HFFc6 (cell line): ENCODE measurements around the gene FAM210A. TPM values are rescaled to one million over a fixed set of nuclear protein-coding genes. Genes with fewer than 3 reads are reported as not detected.

Source experiments
- DNase-seq: peaks from one replicate; pipeline ENCODE4 v3.0.0-alpha.2; 2018
- H3K27ac Mint-ChIP-seq: 2 replicates; pipeline ENCODE4 v1.8.0; 2020; ENCODE audit warnings: mild to moderate bottlenecking, mixed read lengths
- H3K27me3 Mint-ChIP-seq: 2 replicates; pipeline ENCODE4 v1.8.0; 2021; ENCODE audit warnings: mild to moderate bottlenecking, moderate library complexity, mixed read lengths; ENCODE audit not compliant: insufficient read depth
- H3K36me3 Mint-ChIP-seq: 2 replicates; pipeline ENCODE4 v1.8.0; 2021; ENCODE audit warnings: low read depth, mixed read lengths
- H3K4me1 Mint-ChIP-seq: 2 replicates; pipeline ENCODE4 v1.8.0; 2020; ENCODE audit warnings: low read depth, mixed read lengths
- H3K4me3 Mint-ChIP-seq: 2 replicates; pipeline ENCODE4 v1.8.0; 2020; ENCODE audit warnings: mild to moderate bottlenecking, moderate library complexity, mixed read lengths
- H3K9me3 Mint-ChIP-seq: 2 replicates; pipeline ENCODE4 v1.8.0; 2020; ENCODE audit warnings: mild to moderate bottlenecking, mixed read lengths
- CTCF ChIP-seq: fragments of 200-600 bp; sonication (generic); IDR thresholded peaks from 2 replicates; pipeline ENCODE4 v1.5.0; 2021; ENCODE audit warnings: antibody characterized with exemption, mild to moderate bottlenecking
- total RNA-seq, 6 experiments: library from RNA; stranded (reverse); fragmentation: NEBNext Ultra II Directional; extraction: Animal tissue kit (Norgen Biotek cat#: 25700); gene quantifications; 2 replicates in 1 of 6; 3 replicates in 5 of 6; pipeline ENCODE4 v1.2.3, GENCODE V29; 2021

Gene FAM210A
- total RNA-seq, 6 experiments from 2014 or later: 11.5 to 19.7 (median 13.0) TPM

GRCh38 chr18:13661779-13662256 lies 64.5 kb downstream of the FAM210A start:
- Mint-ChIP-seq H3K4me1 (peaks cover 5% of the 10 kb centered on the region; the same call in 1 of the 2 replicates), H3K36me3 (peaks cover 8% of the 10 kb centered on the region; the same call in 1 of the 2 replicates), H3K27ac (no peak overlapping the region), H3K4me3 (no peak overlapping the region), H3K27me3 (no peaks in the 10 kb centered on the region), H3K9me3 (no peaks in the 10 kb centered on the region)
- DNase-seq: no peak
- TF ChIP-seq CTCF: no peak

GRCh38 chr18:13661051-13661778 lies 65.1 kb downstream of the FAM210A start:
- Mint-ChIP-seq H3K36me3 (0 out of 2 replicates have a peak, but pooled peaks cover 4% of the 10 kb centered on the region), H3K27ac (no peak overlapping the region), H3K4me1 (peaks cover 5% of the 10 kb centered on the region; the same call in 1 of the 2 replicates), H3K4me3 (no peak overlapping the region), H3K27me3 (no peaks in the 10 kb centered on the region; the same call in 1 of the 2 replicates), H3K9me3 (no peaks in the 10 kb centered on the region)
- no peak for DNase-seq
- no peak for TF ChIP-seq CTCF

GRCh38 chr18:13660510-13660909 lies 65.8 kb downstream of the FAM210A start:
- H3K9me3 Mint-ChIP-seq: no peaks in the 10 kb centered on the region
- H3K36me3 Mint-ChIP-seq: 0 out of 2 replicates have a peak, but pooled peaks cover 4% of the 10 kb centered on the region
- no peak overlapping the region for H3K4me3 Mint-ChIP-seq
- H3K4me1 Mint-ChIP-seq: peaks cover 5% of the 10 kb centered on the region; the same call in 1 of the 2 replicates
- TF ChIP-seq CTCF: no peak
- H3K27ac Mint-ChIP-seq: no peak overlapping the region
- no peaks in the 10 kb centered on the region; the same call in none of the 2 replicates for H3K27me3 Mint-ChIP-seq
- DNase-seq: no peak

GRCh38 chr18:13658436-13659204 lies 67.7 kb downstream of the FAM210A start:
- no peak overlapping the region for H3K4me3 Mint-ChIP-seq
- peaks cover 5% of the 10 kb centered on the region; the same call in 1 of the 2 replicates for H3K4me1 Mint-ChIP-seq
- DNase-seq: no peak
- TF ChIP-seq CTCF: no peak
- H3K9me3 Mint-ChIP-seq: no peaks in the 10 kb centered on the region
- peaks cover 7% of the 10 kb centered on the region for H3K27me3 Mint-ChIP-seq
- H3K27ac Mint-ChIP-seq: no peak overlapping the region
- 0 out of 2 replicates have a peak, but pooled peaks cover 4% of the 10 kb centered on the region for H3K36me3 Mint-ChIP-seq

GRCh38 chr18:13657974-13658373 lies 68.4 kb downstream of the FAM210A start:
- 0 out of 2 replicates have a peak, but pooled peaks cover 4% of the 10 kb centered on the region for H3K36me3 Mint-ChIP-seq
- no peak for TF ChIP-seq CTCF
- DNase-seq: no peak
- H3K27me3 Mint-ChIP-seq: peaks cover 9% of the 10 kb centered on the region
- no peak overlapping the region for H3K4me3 Mint-ChIP-seq
- no peak overlapping the region for H3K27ac Mint-ChIP-seq
- H3K4me1 Mint-ChIP-seq: peaks cover 5% of the 10 kb centered on the region; the same call in 1 of the 2 replicates
- no peaks in the 10 kb centered on the region for H3K9me3 Mint-ChIP-seq
